ENCODE data around the gene TIGIT.

TIGIT gene

GRCh38 chr3:114328345-114328744 is 34.5 kb downstream of the TIGIT start:
- DNase-seq: no peak
- no peak for TF ChIP-seq GATA1 (IDR thresholded peaks at IDR 0.05; ENCODE audit: low read depth, low read length)
- TF ChIP-seq POLR2A (IDR thresholded peaks at IDR 0.05; ENCODE audit: low read length): no peak

- DNase-seq: no peak
- TF ChIP-seq POLR2A (IDR thresholded peaks at IDR 0.05; ENCODE audit: low read length): no peak
- TF ChIP-seq GATA1 (IDR thresholded peaks at IDR 0.05; ENCODE audit: low read depth, low read length): no peak
These were observed 36.0 kb downstream of the TIGIT start for GRCh38 chr3:114329823-114330222.

- no peak for TF ChIP-seq POLR2A (IDR thresholded peaks at IDR 0.05; ENCODE audit: low read length)
- no peak for DNase-seq
These were observed 37.2 kb downstream of the TIGIT start for GRCh38 chr3:114331007-114331406.

GRCh38 chr3:114331710-114332109 is 37.9 kb downstream of the TIGIT start:
- DNase-seq: no peak
- TF ChIP-seq POLR2A (IDR thresholded peaks at IDR 0.05; ENCODE audit: low read length) (no peak), GATA1 (IDR thresholded peaks at IDR 0.05; ENCODE audit: low read depth, low read length) (no peak)

GRCh38 chr3:114332342-114333179 is 38.7 kb downstream of the TIGIT start:
- DNase-seq: no peak
- TF ChIP-seq GATA1 (IDR thresholded peaks at IDR 0.05; ENCODE audit: low read depth, low read length) (no peak), POLR2A (IDR thresholded peaks at IDR 0.05; ENCODE audit: low read length) (no peak)

- no peak for DNase-seq
- no peak for TF ChIP-seq GATA1 (IDR thresholded peaks at IDR 0.05; ENCODE audit: low read depth, low read length)
- no peak for TF ChIP-seq POLR2A (IDR thresholded peaks at IDR 0.05; ENCODE audit: low read length)
These were observed 39.5 kb downstream of the TIGIT start for GRCh38 chr3:114333180-114333922.

GRCh38 chr3:114333923-114334240 is 40.1 kb downstream of the TIGIT start:
- TF ChIP-seq GATA1 (IDR thresholded peaks at IDR 0.05; ENCODE audit: low read depth, low read length): no peak
- TF ChIP-seq POLR2A (IDR thresholded peaks at IDR 0.05; ENCODE audit: low read length): no peak
- no peak for DNase-seq

GRCh38 chr3:114336122-114336697 is 42.4 kb downstream of the TIGIT start:
- DNase-seq: peak in 1 of 2 experiments; percentile 1
- TF ChIP-seq POLR2A (IDR thresholded peaks at IDR 0.05; ENCODE audit: low read length) (no peak), GATA1 (IDR thresholded peaks at IDR 0.05; ENCODE audit: low read depth, low read length) (no peak)

GRCh38 chr3:114336857-114337256 is 43.0 kb downstream of the TIGIT start:
- no peak for DNase-seq
- TF ChIP-seq GATA1 (IDR thresholded peaks at IDR 0.05; ENCODE audit: low read depth, low read length): no peak
- TF ChIP-seq POLR2A (IDR thresholded peaks at IDR 0.05; ENCODE audit: low read length): no peak

- no peak for DNase-seq
- TF ChIP-seq POLR2A (IDR thresholded peaks at IDR 0.05; ENCODE audit: low read length) (no peak), GATA1 (IDR thresholded peaks at IDR 0.05; ENCODE audit: low read depth, low read length) (no peak)
These were observed 45.0 kb downstream of the TIGIT start for GRCh38 chr3:114338651-114339357.

GRCh38 chr3:114344492-114344891 is 50.7 kb downstream of the TIGIT start:
- no peak for DNase-seq
- TF ChIP-seq POLR2A (IDR thresholded peaks at IDR 0.05; ENCODE audit: low read length): no peak
- no peak for TF ChIP-seq GATA1 (IDR thresholded peaks at IDR 0.05; ENCODE audit: low read depth, low read length)

- TF ChIP-seq POLR2A (IDR thresholded peaks at IDR 0.05; ENCODE audit: low read length) (no peak), GATA1 (IDR thresholded peaks at IDR 0.05; ENCODE audit: low read depth, low read length) (no peak)
- no peak for DNase-seq
These were observed 56.4 kb downstream of the TIGIT start for GRCh38 chr3:114350271-114350670.

GRCh38 chr3:114350690-114351089 is 56.9 kb downstream of the TIGIT start:
- DNase-seq: no peak
- no peak for TF ChIP-seq POLR2A (IDR thresholded peaks at IDR 0.05; ENCODE audit: low read length)
- TF ChIP-seq GATA1 (IDR thresholded peaks at IDR 0.05; ENCODE audit: low read depth, low read length): no peak

Measured in erythroblast (primary cell).